HEK293 (cell line): ENCODE measurements around the gene GAL3ST2.

ENCODE experiments used
- CTCF ChIA-PET: fragments of 350-600 bp; formaldehyde crosslinking; extraction: SDS; loops from one replicate; lab custom pipeline; 2021; ENCODE audit warnings: antibody characterized with exemption; lab: Yijun Ruan, JAX
- POLR2A ChIA-PET: fragments of 300-600 bp; formaldehyde crosslinking; extraction: SDS; loops from one replicate; lab custom pipeline; 2020; ENCODE audit warnings: antibody characterized with exemption, inconsistent platforms; lab: Yijun Ruan, JAX
- H3K27ac ChIP-seq: fragments of 200-500 bp; sonication (Bioruptor generic); 2 replicates; pipeline ENCODE4 v1.5.1; 2014; ENCODE audit warnings: low read depth, low read length, control low read depth, inconsistent platforms; ENCODE audit errors: extremely low read depth
- H3K36me3 ChIP-seq, 2 experiments: fragments of 200-500 bp in 1 of 2; sonication (Bioruptor generic) in 1 of 2; 1 replicate in 1 of 2; 2 replicates in 1 of 2; pipeline ENCODE4 v1.5.1; 2014 to 2017; ENCODE audit warnings: inconsistent platforms in 2 of 2, low read length in 2 of 2; ENCODE audit not compliant: control insufficient read depth in 2 of 2, insufficient read depth in 1 of 2
- H3K4me1 ChIP-seq: fragments of 200-500 bp; sonication (Bioruptor generic); 2 replicates; pipeline ENCODE4 v1.5.1; 2014; ENCODE audit warnings: mild to moderate bottlenecking, low read length, inconsistent platforms; ENCODE audit not compliant: control insufficient read depth, insufficient read depth
- H3K4me3 ChIP-seq: 2 replicates; pipeline ENCODE4 v1.5.1; 2011; ENCODE audit warnings: low read depth, mild to moderate bottlenecking, control low read depth, low read length, moderate library complexity
- H3K9me3 ChIP-seq: fragments of 200-500 bp; sonication (Bioruptor generic); 2 replicates; pipeline ENCODE4 v1.5.1; 2014; ENCODE audit warnings: low read depth, low read length, inconsistent platforms; ENCODE audit not compliant: control insufficient read depth, insufficient read depth
- FEZF1 ChIP-seq: fragments of 450-650 bp; formaldehyde crosslinking; IDR thresholded peaks from 2 replicates; pipeline ENCODE4 v1.5.1; 2016; ENCODE audit warnings: missing biosample characterization, missing genetic modification characterization
- GLIS2 ChIP-seq: fragments of 450-650 bp; formaldehyde crosslinking; IDR thresholded peaks from 2 replicates; pipeline ENCODE4 v1.5.1; 2016; ENCODE audit warnings: missing biosample characterization, missing genetic modification characterization
- HOXA7 ChIP-seq: sonication (generic); formaldehyde crosslinking; IDR thresholded peaks from 2 replicates; pipeline ENCODE4 v1.8.1; 2022; ENCODE audit warnings: missing genetic modification reagents, borderline replicate concordance
- KLF17 ChIP-seq: fragments of 450-650 bp; formaldehyde crosslinking; IDR thresholded peaks from 2 replicates; pipeline ENCODE4 v1.5.1; 2016; ENCODE audit warnings: missing biosample characterization, missing genetic modification characterization
- MYNN ChIP-seq: fragments of 450-650 bp; formaldehyde crosslinking; IDR thresholded peaks from 2 replicates; pipeline ENCODE4 v1.5.1; 2016; ENCODE audit warnings: missing biosample characterization, missing genetic modification characterization, borderline replicate concordance
- REPIN1 ChIP-seq: fragments of 450-650 bp; formaldehyde crosslinking; IDR thresholded peaks from 2 replicates; pipeline ENCODE4 v1.5.1; 2017; ENCODE audit warnings: missing biosample characterization, missing genetic modification characterization, low read depth
- YY1 ChIP-seq: fragments of 450-650 bp; formaldehyde crosslinking; IDR thresholded peaks from 2 replicates; pipeline ENCODE4 v1.5.1; 2018; ENCODE audit warnings: missing biosample characterization, missing genetic modification characterization
- ZBTB48 ChIP-seq: fragments of 450-650 bp; formaldehyde crosslinking; IDR thresholded peaks from 2 replicates; pipeline ENCODE4 v1.5.1; 2016; ENCODE audit warnings: missing biosample characterization, missing genetic modification characterization
- ZNF488 ChIP-seq: fragments of 450-650 bp; formaldehyde crosslinking; IDR thresholded peaks from 2 replicates; pipeline ENCODE4 v1.5.1; 2016; ENCODE audit warnings: missing biosample characterization, missing genetic modification characterization
- ZNF548 ChIP-seq: fragments of 450-650 bp; formaldehyde crosslinking; IDR thresholded peaks from 2 replicates; pipeline ENCODE4 v1.5.1; 2016; ENCODE audit warnings: missing biosample characterization, missing genetic modification characterization
- ZNF621 ChIP-seq: fragments of 450-650 bp; formaldehyde crosslinking; IDR thresholded peaks from 2 replicates; pipeline ENCODE4 v1.5.1; 2017; ENCODE audit warnings: missing biosample characterization, missing genetic modification characterization
- ZXDB ChIP-seq: fragments of 450-650 bp; formaldehyde crosslinking; IDR thresholded peaks from 2 replicates; pipeline ENCODE4 v1.5.1; 2016; ENCODE audit warnings: missing biosample characterization, missing genetic modification characterization
- TF ChIP-seq, protein P1 (sequence below): fragments of 450-650 bp; formaldehyde crosslinking; IDR thresholded peaks from 2 replicates; pipeline ENCODE4 v1.5.1; 2017; ENCODE audit warnings: missing biosample characterization, mild to moderate bottlenecking, missing genetic modification characterization, moderate library complexity
- TF ChIP-seq, protein P2 (sequence below): fragments of 450-650 bp; formaldehyde crosslinking; IDR thresholded peaks from 2 replicates; pipeline ENCODE4 v1.5.1; 2016; ENCODE audit warnings: missing biosample characterization, missing genetic modification characterization, borderline replicate concordance
- TF ChIP-seq, protein P3 (sequence below): fragments of 450-650 bp; formaldehyde crosslinking; IDR thresholded peaks from 2 replicates; pipeline ENCODE4 v1.5.1; 2016; ENCODE audit warnings: missing biosample characterization, missing genetic modification characterization, borderline replicate concordance

Gene GAL3ST2

DNA sequence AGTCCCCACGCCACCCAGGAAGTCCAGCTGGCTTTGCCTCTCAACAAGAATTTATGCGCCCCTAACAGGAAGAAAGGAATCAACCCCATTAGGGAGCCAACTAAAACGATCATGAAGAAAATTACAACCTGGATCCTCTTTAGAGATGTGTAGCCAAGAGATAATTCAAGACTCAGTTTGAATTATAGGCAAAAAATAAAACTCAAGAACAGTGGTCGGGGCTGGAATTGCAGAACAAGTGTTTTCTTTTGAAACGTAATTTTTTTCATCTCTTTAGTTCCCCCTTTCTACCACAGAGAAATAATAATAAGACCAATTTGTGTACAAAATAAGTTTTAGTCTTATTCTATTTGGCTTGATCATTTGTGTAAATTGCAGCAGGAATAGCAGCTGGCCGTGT is 59.7 kb downstream of the GAL3ST2 start (continued):
- no peak for TF ChIP-seq YY1
- TF ChIP-seq MYNN (tag by site-specific recombination) = no peak
- TF ChIP-seq KLF17 = no peak
- TF ChIP-seq REPIN1 (tag by site-specific recombination) = no peak
- no peak for TF ChIP-seq ZXDB (tag by site-specific recombination)
- no peak for TF ChIP-seq ZNF548 (tag by site-specific recombination)
- TF ChIP-seq FEZF1 (tag by site-specific recombination) = no peak
- TF ChIP-seq, protein P1, sequence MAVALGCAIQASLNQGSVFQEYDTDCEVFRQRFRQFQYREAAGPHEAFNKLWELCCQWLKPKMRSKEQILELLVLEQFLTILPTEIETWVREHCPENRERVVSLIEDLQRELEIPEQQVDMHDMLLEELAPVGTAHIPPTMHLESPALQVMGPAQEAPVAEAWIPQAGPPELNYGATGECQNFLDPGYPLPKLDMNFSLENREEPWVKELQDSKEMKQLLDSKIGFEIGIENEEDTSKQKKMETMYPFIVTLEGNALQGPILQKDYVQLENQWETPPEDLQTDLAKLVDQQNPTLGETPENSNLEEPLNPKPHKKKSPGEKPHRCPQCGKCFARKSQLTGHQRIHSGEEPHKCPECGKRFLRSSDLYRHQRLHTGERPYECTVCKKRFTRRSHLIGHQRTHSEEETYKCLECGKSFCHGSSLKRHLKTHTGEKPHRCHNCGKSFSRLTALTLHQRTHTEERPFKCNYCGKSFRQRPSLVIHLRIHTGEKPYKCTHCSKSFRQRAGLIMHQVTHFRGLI (tag by site-specific recombination) = no peak
- TF ChIP-seq, protein P2, sequence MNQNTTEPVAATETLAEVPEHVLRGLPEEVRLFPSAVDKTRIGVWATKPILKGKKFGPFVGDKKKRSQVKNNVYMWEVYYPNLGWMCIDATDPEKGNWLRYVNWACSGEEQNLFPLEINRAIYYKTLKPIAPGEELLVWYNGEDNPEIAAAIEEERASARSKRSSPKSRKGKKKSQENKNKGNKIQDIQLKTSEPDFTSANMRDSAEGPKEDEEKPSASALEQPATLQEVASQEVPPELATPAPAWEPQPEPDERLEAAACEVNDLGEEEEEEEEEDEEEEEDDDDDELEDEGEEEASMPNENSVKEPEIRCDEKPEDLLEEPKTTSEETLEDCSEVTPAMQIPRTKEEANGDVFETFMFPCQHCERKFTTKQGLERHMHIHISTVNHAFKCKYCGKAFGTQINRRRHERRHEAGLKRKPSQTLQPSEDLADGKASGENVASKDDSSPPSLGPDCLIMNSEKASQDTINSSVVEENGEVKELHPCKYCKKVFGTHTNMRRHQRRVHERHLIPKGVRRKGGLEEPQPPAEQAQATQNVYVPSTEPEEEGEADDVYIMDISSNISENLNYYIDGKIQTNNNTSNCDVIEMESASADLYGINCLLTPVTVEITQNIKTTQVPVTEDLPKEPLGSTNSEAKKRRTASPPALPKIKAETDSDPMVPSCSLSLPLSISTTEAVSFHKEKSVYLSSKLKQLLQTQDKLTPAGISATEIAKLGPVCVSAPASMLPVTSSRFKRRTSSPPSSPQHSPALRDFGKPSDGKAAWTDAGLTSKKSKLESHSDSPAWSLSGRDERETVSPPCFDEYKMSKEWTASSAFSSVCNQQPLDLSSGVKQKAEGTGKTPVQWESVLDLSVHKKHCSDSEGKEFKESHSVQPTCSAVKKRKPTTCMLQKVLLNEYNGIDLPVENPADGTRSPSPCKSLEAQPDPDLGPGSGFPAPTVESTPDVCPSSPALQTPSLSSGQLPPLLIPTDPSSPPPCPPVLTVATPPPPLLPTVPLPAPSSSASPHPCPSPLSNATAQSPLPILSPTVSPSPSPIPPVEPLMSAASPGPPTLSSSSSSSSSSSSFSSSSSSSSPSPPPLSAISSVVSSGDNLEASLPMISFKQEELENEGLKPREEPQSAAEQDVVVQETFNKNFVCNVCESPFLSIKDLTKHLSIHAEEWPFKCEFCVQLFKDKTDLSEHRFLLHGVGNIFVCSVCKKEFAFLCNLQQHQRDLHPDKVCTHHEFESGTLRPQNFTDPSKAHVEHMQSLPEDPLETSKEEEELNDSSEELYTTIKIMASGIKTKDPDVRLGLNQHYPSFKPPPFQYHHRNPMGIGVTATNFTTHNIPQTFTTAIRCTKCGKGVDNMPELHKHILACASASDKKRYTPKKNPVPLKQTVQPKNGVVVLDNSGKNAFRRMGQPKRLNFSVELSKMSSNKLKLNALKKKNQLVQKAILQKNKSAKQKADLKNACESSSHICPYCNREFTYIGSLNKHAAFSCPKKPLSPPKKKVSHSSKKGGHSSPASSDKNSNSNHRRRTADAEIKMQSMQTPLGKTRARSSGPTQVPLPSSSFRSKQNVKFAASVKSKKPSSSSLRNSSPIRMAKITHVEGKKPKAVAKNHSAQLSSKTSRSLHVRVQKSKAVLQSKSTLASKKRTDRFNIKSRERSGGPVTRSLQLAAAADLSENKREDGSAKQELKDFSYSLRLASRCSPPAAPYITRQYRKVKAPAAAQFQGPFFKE (tag by site-specific recombination) = no peak
- TF ChIP-seq, protein P3, sequence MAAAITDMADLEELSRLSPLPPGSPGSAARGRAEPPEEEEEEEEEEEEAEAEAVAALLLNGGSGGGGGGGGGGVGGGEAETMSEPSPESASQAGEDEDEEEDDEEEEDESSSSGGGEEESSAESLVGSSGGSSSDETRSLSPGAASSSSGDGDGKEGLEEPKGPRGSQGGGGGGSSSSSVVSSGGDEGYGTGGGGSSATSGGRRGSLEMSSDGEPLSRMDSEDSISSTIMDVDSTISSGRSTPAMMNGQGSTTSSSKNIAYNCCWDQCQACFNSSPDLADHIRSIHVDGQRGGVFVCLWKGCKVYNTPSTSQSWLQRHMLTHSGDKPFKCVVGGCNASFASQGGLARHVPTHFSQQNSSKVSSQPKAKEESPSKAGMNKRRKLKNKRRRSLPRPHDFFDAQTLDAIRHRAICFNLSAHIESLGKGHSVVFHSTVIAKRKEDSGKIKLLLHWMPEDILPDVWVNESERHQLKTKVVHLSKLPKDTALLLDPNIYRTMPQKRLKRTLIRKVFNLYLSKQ (tag by site-specific recombination) = no peak

DNA sequence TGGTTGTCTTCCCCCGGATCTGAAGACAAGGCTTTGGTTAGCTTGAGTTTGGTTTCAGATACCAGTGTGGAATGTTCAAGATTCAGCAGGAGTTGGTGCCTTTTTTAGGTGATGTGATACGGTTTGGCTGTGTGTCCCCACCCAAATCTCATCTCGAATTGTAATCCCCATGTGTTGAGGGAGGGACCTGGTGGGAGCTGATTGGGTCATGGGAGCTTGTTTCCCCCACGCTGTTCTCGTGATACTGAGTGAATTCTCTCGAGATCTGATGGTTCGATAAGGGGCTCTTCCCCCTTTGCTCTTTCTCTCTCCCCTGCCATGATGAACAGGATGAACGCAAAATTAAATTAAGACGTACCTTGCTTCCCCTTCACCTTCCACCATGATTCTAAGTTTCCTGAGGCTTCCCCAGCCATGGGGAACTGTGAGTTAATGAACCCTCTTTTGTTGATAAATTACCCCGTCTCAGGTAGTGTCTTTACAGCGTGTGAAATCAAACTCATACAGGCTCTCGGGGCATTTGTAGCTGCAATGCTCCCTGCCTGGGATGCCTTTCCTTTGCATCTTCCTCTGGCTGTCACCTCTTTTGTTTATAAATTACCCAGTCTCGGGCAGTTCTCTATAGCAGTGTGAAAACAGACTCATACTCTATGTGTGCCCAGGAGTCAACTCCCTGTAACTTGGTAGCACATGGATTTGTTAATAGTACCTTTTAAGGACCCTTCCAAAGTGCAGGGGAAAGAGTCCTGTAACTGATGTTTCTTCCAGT is 60.8 kb downstream of the GAL3ST2 start:
- CTCF ChIA-PET = interaction anchor here (1.1 to 1.7 kb wide), 2 partner anchors 31 to 41 kb away, joined by 3 to 5 read pairs; no protein-coding TSS in a partner anchor

More for the DNA sequence above, 60.8 kb downstream of the GAL3ST2 start:
- Histone ChIP-seq H3K27ac (no peak overlapping the region), H3K4me1 (no peaks in the 10 kb centered on the region), H3K9me3 (no peaks in the 10 kb centered on the region), H3K36me3 (no peaks in the 10 kb centered on the region), H3K4me3 (no peak overlapping the region)
- POLR2A ChIA-PET = no interaction called here
- TF ChIP-seq HOXA7 (CRISPR knock-in tag) (no peak), ZBTB48 (tag by site-specific recombination) (no peak), ZNF488 (no peak), GLIS2 (tag by site-specific recombination) (no peak), ZNF621 (no peak)
